Glutamatergic neuron (in vitro differentiated cells): ENCODE measurements around the gene CCDC85C. TPM values are rescaled to one million over a fixed set of nuclear protein-coding genes. Genes with fewer than 3 reads are reported as not detected.

Experiments used
- DNase-seq: peaks from one replicate; pipeline ENCODE4 v3.0.0; 2022
- H3K27ac Mint-ChIP-seq: one replicate; pipeline ENCODE4 v1.8.0; 2020; ENCODE audit warnings: mild to moderate bottlenecking, mixed read lengths, inconsistent platforms; ENCODE audit not compliant: unreplicated experiment
- H3K27me3 Mint-ChIP-seq: one replicate; pipeline ENCODE4 v1.8.0; 2020; ENCODE audit warnings: mild to moderate bottlenecking, moderate library complexity, mixed read lengths, inconsistent platforms; ENCODE audit not compliant: unreplicated experiment
- H3K36me3 Mint-ChIP-seq: one replicate; pipeline ENCODE4 v1.8.0; 2020; ENCODE audit warnings: mild to moderate bottlenecking, mixed read lengths, inconsistent platforms; ENCODE audit not compliant: unreplicated experiment
- H3K4me1 Mint-ChIP-seq: one replicate; pipeline ENCODE4 v1.8.0; 2020; ENCODE audit warnings: mild to moderate bottlenecking, low read depth, mixed read lengths, inconsistent platforms; ENCODE audit not compliant: unreplicated experiment
- H3K4me3 Mint-ChIP-seq: one replicate; pipeline ENCODE4 v1.8.0; 2020; ENCODE audit warnings: mild to moderate bottlenecking, mixed read lengths, inconsistent platforms; ENCODE audit not compliant: unreplicated experiment
- H3K9me3 Mint-ChIP-seq: one replicate; pipeline ENCODE4 v1.8.0; 2020; ENCODE audit warnings: mild to moderate bottlenecking, moderate library complexity, mixed read lengths, inconsistent platforms; ENCODE audit not compliant: unreplicated experiment
- total RNA-seq: library from RNA; stranded (reverse); fragmentation: NEBNext Ultra II Directional; extraction: Animal tissue kit (Norgen Biotek cat#: 25700); gene quantifications from one replicate; pipeline ENCODE4 v1.2.1, GENCODE V29; 2021; ENCODE audit not compliant: unreplicated experiment
- TF ChIP-seq, protein P1 (sequence below): fragments of 200-600 bp; sonication (generic); IDR thresholded peaks from one replicate; pipeline ENCODE4 v1.5.0; 2021; ENCODE audit not compliant: partially characterized antibody, unreplicated experiment

CCDC85C gene
- total RNA-seq, 1 donor from 2014 or later = 32.3 TPM

DNA sequence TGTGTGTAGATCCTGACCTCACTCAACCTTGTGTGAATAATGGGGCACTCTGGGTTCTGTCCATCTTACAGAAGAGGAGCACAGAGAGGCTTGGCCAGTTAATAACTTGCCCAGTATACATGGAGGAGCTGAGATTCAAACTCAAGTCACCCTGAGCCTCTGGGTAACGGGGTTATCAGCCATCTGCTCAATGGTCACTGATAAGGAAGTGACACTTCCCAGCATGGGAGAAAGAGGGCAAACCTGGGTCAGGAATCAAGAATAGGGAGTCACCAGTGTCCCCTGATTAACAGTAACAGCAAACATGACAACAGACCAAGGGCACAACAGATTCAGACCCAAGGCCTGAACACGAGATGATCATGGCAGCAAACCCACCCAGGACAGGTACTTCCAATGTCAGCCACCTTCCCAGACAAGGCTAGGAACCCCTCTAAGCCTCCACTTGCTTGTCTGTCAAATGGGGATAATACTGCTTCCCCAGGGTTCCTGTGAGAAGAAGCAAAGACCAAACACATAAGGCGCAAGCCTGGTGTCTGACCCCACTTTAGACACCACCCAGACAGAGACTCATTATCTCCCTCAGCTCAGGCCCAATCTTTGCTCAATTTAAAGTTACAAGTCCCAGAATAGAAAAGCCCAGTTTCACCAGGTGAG lies 3.6 kb downstream of the CCDC85C start:
- Mint-ChIP-seq H3K4me3 (peak overlapping the region; percentile 88), H3K27ac (no peak overlapping the region), H3K36me3 (no peaks in the 10 kb centered on the region), H3K4me1 (peaks cover 23% of the 10 kb centered on the region), H3K27me3 (peaks cover 3% of the 10 kb centered on the region), H3K9me3 (peaks cover 7% of the 10 kb centered on the region)
- no peak for DNase-seq
- TF ChIP-seq, protein P1, sequence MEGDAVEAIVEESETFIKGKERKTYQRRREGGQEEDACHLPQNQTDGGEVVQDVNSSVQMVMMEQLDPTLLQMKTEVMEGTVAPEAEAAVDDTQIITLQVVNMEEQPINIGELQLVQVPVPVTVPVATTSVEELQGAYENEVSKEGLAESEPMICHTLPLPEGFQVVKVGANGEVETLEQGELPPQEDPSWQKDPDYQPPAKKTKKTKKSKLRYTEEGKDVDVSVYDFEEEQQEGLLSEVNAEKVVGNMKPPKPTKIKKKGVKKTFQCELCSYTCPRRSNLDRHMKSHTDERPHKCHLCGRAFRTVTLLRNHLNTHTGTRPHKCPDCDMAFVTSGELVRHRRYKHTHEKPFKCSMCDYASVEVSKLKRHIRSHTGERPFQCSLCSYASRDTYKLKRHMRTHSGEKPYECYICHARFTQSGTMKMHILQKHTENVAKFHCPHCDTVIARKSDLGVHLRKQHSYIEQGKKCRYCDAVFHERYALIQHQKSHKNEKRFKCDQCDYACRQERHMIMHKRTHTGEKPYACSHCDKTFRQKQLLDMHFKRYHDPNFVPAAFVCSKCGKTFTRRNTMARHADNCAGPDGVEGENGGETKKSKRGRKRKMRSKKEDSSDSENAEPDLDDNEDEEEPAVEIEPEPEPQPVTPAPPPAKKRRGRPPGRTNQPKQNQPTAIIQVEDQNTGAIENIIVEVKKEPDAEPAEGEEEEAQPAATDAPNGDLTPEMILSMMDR = no peak

DNA sequence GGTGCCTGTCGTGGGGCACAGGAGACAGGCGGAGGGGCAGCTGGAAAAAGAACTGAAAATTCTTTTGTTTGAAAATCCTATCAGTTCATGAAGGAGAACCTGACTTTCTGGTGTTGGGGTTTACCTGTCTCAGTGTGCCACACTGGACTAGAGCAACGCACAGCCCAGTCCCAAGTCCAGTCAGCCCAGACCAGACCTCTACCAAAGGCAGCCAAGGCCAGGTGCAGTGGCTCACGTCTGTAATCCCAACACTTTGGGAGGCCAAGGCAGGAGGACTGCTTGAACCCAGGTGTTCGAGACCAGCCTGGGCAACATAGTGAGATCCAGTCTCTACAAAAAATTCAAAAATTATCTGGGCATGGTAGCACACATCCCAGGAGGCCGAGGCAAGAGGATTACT lies 4.6 kb downstream of the CCDC85C start:
- H3K4me1 Mint-ChIP-seq = peaks cover 23% of the 10 kb centered on the region
- TF ChIP-seq, protein P1 = no peak

DNA sequence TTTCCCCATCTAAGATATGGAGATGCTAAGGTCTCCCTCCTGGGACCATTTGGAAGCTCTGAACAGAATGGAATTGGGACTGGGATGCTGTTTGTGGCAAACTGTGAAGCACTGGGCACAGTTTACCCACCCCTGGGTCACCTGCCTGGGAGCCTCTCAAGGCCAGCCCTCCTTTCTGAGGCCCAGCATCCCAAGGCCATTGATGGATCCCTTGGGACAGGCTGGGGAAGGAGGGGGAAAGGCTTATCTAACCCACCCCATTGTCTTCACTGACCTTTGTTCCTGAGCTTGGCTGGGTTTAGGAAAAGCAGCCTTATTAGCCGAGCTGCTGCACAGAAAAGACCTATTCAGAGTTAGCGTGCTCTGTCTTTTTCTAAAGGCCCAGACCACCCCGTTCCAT lies 5.2 kb downstream of the CCDC85C start:
- Mint-ChIP-seq H3K4me3 (peak overlapping the region; percentile 14), H3K36me3 (no peaks in the 10 kb centered on the region), H3K4me1 (peaks cover 23% of the 10 kb centered on the region), H3K27ac (no peak overlapping the region), H3K27me3 (peaks cover 3% of the 10 kb centered on the region), H3K9me3 (peaks cover 7% of the 10 kb centered on the region)
- no peak for DNase-seq
- TF ChIP-seq, protein P1 = no peak

More for the DNA sequence above, 4.6 kb downstream of the CCDC85C start:
- Mint-ChIP-seq H3K27ac (no peak overlapping the region), H3K36me3 (no peaks in the 10 kb centered on the region), H3K9me3 (peaks cover 7% of the 10 kb centered on the region), H3K4me3 (no peak overlapping the region), H3K27me3 (peaks cover 3% of the 10 kb centered on the region)
- no peak for DNase-seq

DNA sequence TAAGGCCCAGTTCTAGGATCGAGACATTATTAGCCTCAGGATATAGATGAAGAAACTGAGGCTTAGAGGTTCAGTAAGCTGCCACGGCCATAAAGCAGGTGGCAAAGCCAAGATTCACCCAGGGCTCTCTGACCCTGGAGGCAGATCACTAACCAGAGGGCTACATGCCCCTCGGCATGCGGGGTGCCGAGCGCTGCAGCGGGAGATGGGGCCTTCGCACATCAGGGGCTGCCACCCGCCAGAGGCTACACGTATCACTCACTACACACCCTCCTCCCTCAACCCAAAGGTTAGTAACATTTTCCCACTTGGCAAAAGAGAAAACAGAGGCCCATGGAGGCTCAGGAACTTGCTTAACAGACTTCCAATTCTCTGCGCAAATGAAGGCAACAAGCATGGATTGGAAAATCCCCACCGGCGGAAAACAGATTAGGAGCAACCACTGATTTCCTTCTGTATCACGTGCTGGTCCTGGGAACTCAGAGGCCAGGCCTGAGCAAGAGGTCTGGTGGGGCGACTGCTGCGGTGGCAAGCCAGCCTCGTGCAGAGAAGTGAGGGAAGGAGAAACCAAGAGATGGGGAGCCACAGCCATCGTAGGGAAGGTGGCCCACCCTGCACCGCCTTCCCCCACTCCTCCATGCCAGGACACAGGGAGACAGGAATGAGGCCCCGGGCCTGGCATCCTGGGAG lies 6.0 kb downstream of the CCDC85C start:
- H3K4me1 Mint-ChIP-seq = peaks cover 23% of the 10 kb centered on the region
- no peak overlapping the region for H3K4me3 Mint-ChIP-seq
- no peaks in the 10 kb centered on the region for H3K36me3 Mint-ChIP-seq
- H3K27ac Mint-ChIP-seq = no peak overlapping the region
- peaks cover 3% of the 10 kb centered on the region for H3K27me3 Mint-ChIP-seq
- H3K9me3 Mint-ChIP-seq = peaks cover 7% of the 10 kb centered on the region
- DNase-seq = no peak
- TF ChIP-seq, protein P1 = no peak

DNA sequence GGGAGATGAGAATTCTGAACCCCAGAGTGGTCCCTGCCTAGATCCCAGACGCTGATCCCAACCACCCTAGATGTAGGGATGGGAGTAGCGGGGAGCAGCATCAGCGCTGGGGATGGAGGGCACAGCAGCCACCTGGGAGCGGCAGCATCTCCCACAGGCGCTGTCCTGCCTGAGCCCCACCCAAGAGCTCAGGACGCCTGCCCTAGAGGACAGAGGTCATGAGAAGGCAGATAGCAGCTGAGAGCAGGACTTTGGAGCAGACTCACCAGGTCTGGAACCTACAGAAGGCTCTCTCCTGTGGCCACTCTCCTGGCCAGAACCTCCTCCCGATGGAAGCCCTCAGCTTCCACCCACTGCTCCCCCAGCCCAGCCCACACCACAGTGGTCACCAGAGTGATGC lies 7.2 kb downstream of the CCDC85C start:
- Mint-ChIP-seq H3K4me1 (peaks cover 18% of the 10 kb centered on the region), H3K27ac (no peak overlapping the region), H3K27me3 (peaks cover 6% of the 10 kb centered on the region), H3K4me3 (no peak overlapping the region), H3K36me3 (no peaks in the 10 kb centered on the region), H3K9me3 (peaks cover 2% of the 10 kb centered on the region)
- TF ChIP-seq, protein P1 = no peak
- DNase-seq = no peak
